ENCODE results near the gene HAUS8. TPM values are rescaled to one million over a fixed set of nuclear protein-coding genes. Genes with fewer than 3 reads are reported as not detected.
A peak's percentile ranks its signal among the peaks of the same experiment; 100 is the strongest.

The HAUS8 gene
- total and polyA plus RNA-seq, 3 experiments from 2014 or later, result 9.7 to 36.4 (median 33.4) TPM

GRCh38 chr19:17055636-17056035 is 19.6 kb downstream of the HAUS8 start:
- ChIA-PET CTCF (interaction anchor here (1.2 kb wide), 1 partner anchor 180 kb away, joined by 3 read pairs; no protein-coding TSS in a partner anchor), POLR2A (no interaction called here)
- Mint-ChIP-seq H3K27me3 (no peaks in the 10 kb centered on the region), H3K36me3 (peaks cover 7 to 80% (median 25%) of the 10 kb centered on the region in 3 donors), H3K9me3 (no peaks in the 10 kb centered on the region), H3K27ac (peak overlapping the region in 1 of 8 donors; percentile 45), H3K4me3 (no peak overlapping the region), H3K4me1 (no peaks in the 10 kb centered on the region)
- H3K9me3 ChIP-seq (ENCODE audit: low read length), result no peaks in the 10 kb centered on the region
- H3K4me1 ChIP-seq (ENCODE audit: insufficient read depth, low read length), result no peaks in the 10 kb centered on the region
- no peaks in the 10 kb centered on the region for H3K27me3 ChIP-seq (ENCODE audit: insufficient read depth, low read length, poor library complexity, severe bottlenecking)
- H3K36me3 ChIP-seq (ENCODE audit: insufficient read depth, low read length), result peaks cover 37% of the 10 kb centered on the region
- H3K27ac ChIP-seq (ENCODE audit: low read depth, low read length), result no peak overlapping the region
- H3K4me3 ChIP-seq (ENCODE audit: low read length), result no peak overlapping the region
- DNase-seq, result no peak

GRCh38 chr19:17054746-17055145 is 20.5 kb downstream of the HAUS8 start:
- no peaks in the 10 kb centered on the region for H3K4me1 ChIP-seq (ENCODE audit: insufficient read depth, low read length)
- no peak overlapping the region for H3K27ac ChIP-seq (ENCODE audit: low read depth, low read length)
- no peaks in the 10 kb centered on the region for H3K27me3 ChIP-seq (ENCODE audit: insufficient read depth, low read length, poor library complexity, severe bottlenecking)
- no peaks in the 10 kb centered on the region for H3K9me3 ChIP-seq (ENCODE audit: low read length)
- no peaks in the 10 kb centered on the region for H3K4me1 Mint-ChIP-seq
- no peak overlapping the region for H3K4me3 Mint-ChIP-seq
- CTCF ChIA-PET, result no interaction called here
- no peaks in the 10 kb centered on the region for H3K9me3 Mint-ChIP-seq
- DNase-seq, result no peak
- H3K36me3 Mint-ChIP-seq, result peaks cover 7 to 80% (median 25%) of the 10 kb centered on the region in 3 donors
- H3K27me3 Mint-ChIP-seq, result no peaks in the 10 kb centered on the region
- peaks cover 36% of the 10 kb centered on the region for H3K36me3 ChIP-seq (ENCODE audit: insufficient read depth, low read length)
- H3K4me3 ChIP-seq (ENCODE audit: low read length), result no peak overlapping the region
- no peak overlapping the region for H3K27ac Mint-ChIP-seq
- POLR2A ChIA-PET, result no interaction called here

- peak in 1 of 5 donors; percentile 19 for DNase-seq
- ChIA-PET POLR2A (no interaction called here), CTCF (interaction anchor here (0.6 to 1.1 kb wide), 2 partner anchors 236 to 279 kb away, joined by 3 to 5 read pairs; no protein-coding TSS in a partner anchor)
- H3K4me1 ChIP-seq (ENCODE audit: insufficient read depth, low read length), result no peaks in the 10 kb centered on the region
- H3K27ac ChIP-seq (ENCODE audit: low read depth, low read length), result no peak overlapping the region
- Mint-ChIP-seq H3K9me3 (no peaks in the 10 kb centered on the region), H3K4me1 (no peaks in the 10 kb centered on the region), H3K27me3 (no peaks in the 10 kb centered on the region), H3K27ac (peak overlapping the region in 1 of 8 donors; percentile 38), H3K36me3 (peaks cover 0 to 77% (median 12%) of the 10 kb centered on the region in 3 donors), H3K4me3 (no peak overlapping the region)
- no peaks in the 10 kb centered on the region for H3K27me3 ChIP-seq (ENCODE audit: insufficient read depth, low read length, poor library complexity, severe bottlenecking)
- H3K36me3 ChIP-seq (ENCODE audit: insufficient read depth, low read length), result peaks cover 22% of the 10 kb centered on the region
- H3K9me3 ChIP-seq (ENCODE audit: low read length), result no peaks in the 10 kb centered on the region
- H3K4me3 ChIP-seq (ENCODE audit: low read length), result no peak overlapping the region
Observed at GRCh38 chr19:17052439-17052838, 22.8 kb downstream of the HAUS8 start.

- peaks cover 0 to 63% (median 5%) of the 10 kb centered on the region in 3 donors for H3K36me3 Mint-ChIP-seq
- ChIA-PET POLR2A (no interaction called here), CTCF (no interaction called here)
- no peaks in the 10 kb centered on the region for H3K9me3 Mint-ChIP-seq
- peak overlapping the region in 1 of 8 donors; percentile 22 for H3K27ac Mint-ChIP-seq
- H3K36me3 ChIP-seq (ENCODE audit: insufficient read depth, low read length), result peaks cover 22% of the 10 kb centered on the region
- no peak for DNase-seq
- H3K9me3 ChIP-seq (ENCODE audit: low read length), result no peaks in the 10 kb centered on the region
- H3K27ac ChIP-seq (ENCODE audit: low read depth, low read length), result no peak overlapping the region
- no peak overlapping the region for H3K4me3 Mint-ChIP-seq
- H3K4me3 ChIP-seq (ENCODE audit: low read length), result no peak overlapping the region
- H3K27me3 Mint-ChIP-seq, result no peaks in the 10 kb centered on the region
- H3K27me3 ChIP-seq (ENCODE audit: insufficient read depth, low read length, poor library complexity, severe bottlenecking), result no peaks in the 10 kb centered on the region
- H3K4me1 Mint-ChIP-seq, result no peaks in the 10 kb centered on the region
- no peaks in the 10 kb centered on the region for H3K4me1 ChIP-seq (ENCODE audit: insufficient read depth, low read length)
Observed at GRCh38 chr19:17049711-17050280, 25.5 kb downstream of the HAUS8 start.

- Mint-ChIP-seq H3K4me1 (no peaks in the 10 kb centered on the region), H3K4me3 (no peak overlapping the region), H3K36me3 (peaks cover 0 to 56% (median 5%) of the 10 kb centered on the region in 3 donors), H3K9me3 (no peaks in the 10 kb centered on the region), H3K27me3 (no peaks in the 10 kb centered on the region), H3K27ac (peak overlapping the region in 2 of 8 donors; percentile 17 to 75)
- no peak for DNase-seq
- Histone ChIP-seq H3K36me3 (ENCODE audit: insufficient read depth, low read length) (peaks cover 20% of the 10 kb centered on the region), H3K27ac (ENCODE audit: low read depth, low read length) (no peak overlapping the region), H3K4me3 (ENCODE audit: low read length) (no peak overlapping the region), H3K9me3 (ENCODE audit: low read length) (no peaks in the 10 kb centered on the region), H3K4me1 (ENCODE audit: insufficient read depth, low read length) (no peaks in the 10 kb centered on the region), H3K27me3 (ENCODE audit: insufficient read depth, low read length, poor library complexity, severe bottlenecking) (no peaks in the 10 kb centered on the region)
- POLR2A ChIA-PET, result no interaction called here
- CTCF ChIA-PET, result no interaction called here
Observed at GRCh38 chr19:17048885-17049453, 26.3 kb downstream of the HAUS8 start.

GRCh38 chr19:17045907-17046502 is 29.2 kb downstream of the HAUS8 start:
- H3K4me3 ChIP-seq (ENCODE audit: low read length), result no peak overlapping the region
- peaks cover 6% of the 10 kb centered on the region for H3K36me3 ChIP-seq (ENCODE audit: insufficient read depth, low read length)
- H3K9me3 ChIP-seq (ENCODE audit: low read length), result no peaks in the 10 kb centered on the region
- H3K9me3 Mint-ChIP-seq, result no peaks in the 10 kb centered on the region
- no peak overlapping the region for H3K4me3 Mint-ChIP-seq
- H3K27me3 ChIP-seq (ENCODE audit: insufficient read depth, low read length, poor library complexity, severe bottlenecking), result no peaks in the 10 kb centered on the region
- no peak overlapping the region for H3K27ac ChIP-seq (ENCODE audit: low read depth, low read length)
- peaks cover 0 to 33% (median 2%) of the 10 kb centered on the region in 3 donors for H3K36me3 Mint-ChIP-seq
- peak overlapping the region in 1 of 8 donors; percentile 4 for H3K27ac Mint-ChIP-seq
- ChIA-PET POLR2A (no interaction called here), CTCF (no interaction called here)
- no peaks in the 10 kb centered on the region for H3K4me1 Mint-ChIP-seq
- no peaks in the 10 kb centered on the region for H3K4me1 ChIP-seq (ENCODE audit: insufficient read depth, low read length)
- no peak for DNase-seq
- peaks cover 5 to 6% of the 10 kb centered on the region in 2 donors for H3K27me3 Mint-ChIP-seq

- H3K4me1 Mint-ChIP-seq, result no peaks in the 10 kb centered on the region
- H3K27ac Mint-ChIP-seq, result no peak overlapping the region
- Histone ChIP-seq H3K27me3 (ENCODE audit: insufficient read depth, low read length, poor library complexity, severe bottlenecking) (no peaks in the 10 kb centered on the region), H3K9me3 (ENCODE audit: low read length) (no peaks in the 10 kb centered on the region), H3K4me3 (ENCODE audit: low read length) (no peak overlapping the region), H3K4me1 (ENCODE audit: insufficient read depth, low read length) (no peaks in the 10 kb centered on the region), H3K36me3 (ENCODE audit: insufficient read depth, low read length) (no peaks in the 10 kb centered on the region), H3K27ac (ENCODE audit: low read depth, low read length) (no peak overlapping the region)
- H3K4me3 Mint-ChIP-seq, result no peak overlapping the region
- POLR2A ChIA-PET, result no interaction called here
- CTCF ChIA-PET, result interaction anchor here (0.9 kb wide), 2 partner anchors 15 to 322 kb away, joined by 3 to 4 read pairs; no protein-coding TSS in a partner anchor
- peaks cover 0 to 12% (median 2%) of the 10 kb centered on the region in 3 donors for H3K36me3 Mint-ChIP-seq
- no peaks in the 10 kb centered on the region for H3K9me3 Mint-ChIP-seq
- H3K27me3 Mint-ChIP-seq, result peaks cover 12 to 20% of the 10 kb centered on the region in 2 donors
- no peak for DNase-seq
Observed at GRCh38 chr19:17043744-17044143, 31.5 kb downstream of the HAUS8 start.

GRCh38 chr19:17041976-17042375 is 33.3 kb downstream of the HAUS8 start:
- no peak overlapping the region for H3K27ac ChIP-seq (ENCODE audit: low read depth, low read length)
- Mint-ChIP-seq H3K9me3 (no peaks in the 10 kb centered on the region), H3K27ac (no peak overlapping the region), H3K4me3 (no peak overlapping the region), H3K36me3 (peaks cover 0 to 2% (median 0%) of the 10 kb centered on the region in 3 donors), H3K4me1 (no peaks in the 10 kb centered on the region), H3K27me3 (peaks cover 13 to 26% of the 10 kb centered on the region in 2 donors)
- H3K9me3 ChIP-seq (ENCODE audit: low read length), result no peaks in the 10 kb centered on the region
- POLR2A ChIA-PET, result no interaction called here
- CTCF ChIA-PET, result no interaction called here
- H3K36me3 ChIP-seq (ENCODE audit: insufficient read depth, low read length), result no peaks in the 10 kb centered on the region
- no peak overlapping the region for H3K4me3 ChIP-seq (ENCODE audit: low read length)
- no peak for DNase-seq
- H3K27me3 ChIP-seq (ENCODE audit: insufficient read depth, low read length, poor library complexity, severe bottlenecking), result no peaks in the 10 kb centered on the region
- no peaks in the 10 kb centered on the region for H3K4me1 ChIP-seq (ENCODE audit: insufficient read depth, low read length)
